GM21723 (cell line): ENCODE results near the gene RBFOX1.

Experiments used
- ATAC-seq: cut with Tn5 transposase; IDR thresholded peaks from one replicate; pipeline ENCODE4 v1.9.1; 2021; ENCODE audit warnings: mild to moderate bottlenecking, moderate library complexity; ENCODE audit not compliant: unreplicated experiment

The RBFOX1 gene

GRCh38 chr16:7408700-7409365, 76.2 kb downstream of the RBFOX1 start:
- no peak for ATAC-seq

GRCh38 chr16:7419441-7419840, 86.8 kb downstream of the RBFOX1 start:
- ATAC-seq: no peak

- no peak for ATAC-seq
Observed at GRCh38 chr16:7420079-7420478, 87.4 kb downstream of the RBFOX1 start.

GRCh38 chr16:7420843-7421242, 88.2 kb downstream of the RBFOX1 start:
- ATAC-seq: no peak

GRCh38 chr16:7421578-7421977, 88.9 kb downstream of the RBFOX1 start:
- ATAC-seq: no peak

- ATAC-seq: no peak
Observed at GRCh38 chr16:7422036-7422888, 89.6 kb downstream of the RBFOX1 start.

- ATAC-seq: no peak
Observed at GRCh38 chr16:7423434-7424044, 90.9 kb downstream of the RBFOX1 start.

GRCh38 chr16:7426161-7426560, 93.5 kb downstream of the RBFOX1 start:
- no peak for ATAC-seq

GRCh38 chr16:7431723-7432122, 99.1 kb downstream of the RBFOX1 start:
- no peak for ATAC-seq

GRCh38 chr16:7436306-7436705, 103.7 kb downstream of the RBFOX1 start:
- no peak for ATAC-seq

- no peak for ATAC-seq
Observed at GRCh38 chr16:7437135-7437804, 104.6 kb downstream of the RBFOX1 start.

- no peak for ATAC-seq
Observed at GRCh38 chr16:7437843-7438242, 105.2 kb downstream of the RBFOX1 start.

- no peak for ATAC-seq
Observed at GRCh38 chr16:7438601-7439000, 106.0 kb downstream of the RBFOX1 start.

- ATAC-seq: no peak
Observed at GRCh38 chr16:7439518-7439917, 106.9 kb downstream of the RBFOX1 start.

GRCh38 chr16:7440886-7441400, 108.3 kb downstream of the RBFOX1 start:
- ATAC-seq: no peak

GRCh38 chr16:7442050-7442449, 109.4 kb downstream of the RBFOX1 start:
- ATAC-seq: no peak

GRCh38 chr16:7443142-7443541, 110.5 kb downstream of the RBFOX1 start:
- ATAC-seq: no peak

- ATAC-seq: no peak
Observed at GRCh38 chr16:7443648-7444365, 111.2 kb downstream of the RBFOX1 start.

- ATAC-seq: no peak
Observed at GRCh38 chr16:7449306-7449705, 116.7 kb downstream of the RBFOX1 start.

GRCh38 chr16:7449808-7450207, 117.2 kb downstream of the RBFOX1 start:
- ATAC-seq: no peak
